Panc1 (cell line): ENCODE data around the gene SH3GLB2. TPM values are rescaled to one million over a fixed set of nuclear protein-coding genes. Genes with fewer than 3 reads are reported as not detected.

Experiments
- ATAC-seq: fragments of 200-7000 bp; cut with Tn5 transposase; 2 replicates; pipeline ENCODE4 v1.9.1; 2020; ENCODE audit warnings: mild to moderate bottlenecking, moderate library complexity
- BruUV-seq: library from RNA; stranded (reverse); fragments of 400-500 nt; replicated peaks from 2 replicates; lab custom pipeline; 2021; lab: Mats Ljungman, UMichigan
- CTCF ChIA-PET: fragments of 300-600 bp; sonication (Branson Sonifier 250); formaldehyde crosslinking; loops from one replicate; lab custom pipeline; 2022; ENCODE audit warnings: antibody characterized with exemption; lab: Charles Lee
- POLR2A ChIA-PET: fragments of 300-600 bp; sonication (Branson Sonifier 250); formaldehyde crosslinking; loops from one replicate; lab custom pipeline; 2022; ENCODE audit warnings: antibody characterized with exemption; lab: Charles Lee
- DNase-seq: peaks from one replicate; pipeline ENCODE4 v3.0.0-alpha.2; 2010; ENCODE audit warnings: low read depth, low spot score
- H3K27ac ChIP-seq: 2 replicates; pipeline ENCODE4 v1.5.1; 2011; ENCODE audit warnings: mild to moderate bottlenecking, low read length, inconsistent platforms
- H3K27me3 ChIP-seq: fragments of 200-500 bp; sonication (Bioruptor generic); 2 replicates; pipeline ENCODE4 v1.6.0; 2014; ENCODE audit warnings: low read length, inconsistent platforms; ENCODE audit not compliant: control insufficient read depth, insufficient read depth
- H3K36me3 ChIP-seq: fragments of 200-500 bp; sonication (Bioruptor generic); 2 replicates; pipeline ENCODE4 v1.5.1; 2014; ENCODE audit warnings: inconsistent platforms, mild to moderate bottlenecking, low read length, moderate library complexity; ENCODE audit not compliant: control insufficient read depth, insufficient read depth
- H3K4me1 ChIP-seq: 2 replicates; pipeline ENCODE4 v1.5.1; 2011; ENCODE audit warnings: inconsistent platforms, mild to moderate bottlenecking, low read length, moderate library complexity; ENCODE audit not compliant: control insufficient read depth, insufficient read depth
- H3K4me3 ChIP-seq, 2 experiments: 2 replicates each; pipeline ENCODE4 v1.5.1; 2011 to 2012; ENCODE audit warnings: low read depth in 2 of 2, low read length in 2 of 2, mild to moderate bottlenecking in 2 of 2, inconsistent platforms in 1 of 2, moderate library complexity in 1 of 2
- H3K9me3 ChIP-seq: fragments of 200-500 bp; sonication (Bioruptor generic); 2 replicates; pipeline ENCODE4 v1.5.1; 2014; ENCODE audit warnings: low read depth, mild to moderate bottlenecking, inconsistent platforms, low read length, moderate library complexity; ENCODE audit not compliant: control insufficient read depth, insufficient read depth
- CTCF ChIP-seq: fragments of 450-650 bp; IDR thresholded peaks from 2 replicates; pipeline ENCODE4 v1.5.1; 2017; ENCODE audit warnings: mild to moderate bottlenecking
- POLR2AphosphoS5 ChIP-seq: IDR thresholded peaks from 2 replicates; pipeline ENCODE4 v1.6.1; 2012; ENCODE audit warnings: mild to moderate bottlenecking, low read depth, low read length, moderate library complexity
- SIN3A ChIP-seq: IDR thresholded peaks from 2 replicates; pipeline ENCODE4 v1.6.1; 2012; ENCODE audit warnings: low read depth, mild to moderate bottlenecking, low read length, moderate library complexity, borderline replicate concordance; ENCODE audit not compliant: insufficient read depth
- TCF7L2 ChIP-seq: IDR thresholded peaks from 2 replicates; pipeline ENCODE4 v1.6.1; 2011; ENCODE audit warnings: mild to moderate bottlenecking, low read depth, low read length, inconsistent platforms
- in situ Hi-C: cut with HindIII; loops from 2 replicates; pipeline ENCODE4 v1.10.0; 2016; ENCODE audit warnings: low sequenced_read_pairs, low pct_unique_long_range_greater_than_20kb
- intact Hi-C: fragments of 100-400 bp; cut with micrococcal nuclease; formaldehyde crosslinking; loops from one replicate; pipeline ENCODE4 v1.10.0; 2022; ENCODE audit not compliant: unreplicated experiment
- total RNA-seq: library from RNA; stranded (reverse); gene quantifications from one replicate; pipeline ENCODE4 v1.2.1, GENCODE V29; 2021; ENCODE audit not compliant: unreplicated experiment
- TF ChIP-seq, protein P1 (sequence below), 2 experiments: IDR thresholded peaks; 2 replicates each; pipeline ENCODE4 v1.6.1; 2011 to 2012; ENCODE audit warnings: low read depth in 2 of 2, control low read depth in 1 of 2, low read length in 1 of 2, mild to moderate bottlenecking in 1 of 2, moderate library complexity in 1 of 2; ENCODE audit not compliant: insufficient read depth in 1 of 2

SH3GLB2 gene
- total RNA-seq, 1 experiment from 2014 or later: 68.3 TPM

DNA sequence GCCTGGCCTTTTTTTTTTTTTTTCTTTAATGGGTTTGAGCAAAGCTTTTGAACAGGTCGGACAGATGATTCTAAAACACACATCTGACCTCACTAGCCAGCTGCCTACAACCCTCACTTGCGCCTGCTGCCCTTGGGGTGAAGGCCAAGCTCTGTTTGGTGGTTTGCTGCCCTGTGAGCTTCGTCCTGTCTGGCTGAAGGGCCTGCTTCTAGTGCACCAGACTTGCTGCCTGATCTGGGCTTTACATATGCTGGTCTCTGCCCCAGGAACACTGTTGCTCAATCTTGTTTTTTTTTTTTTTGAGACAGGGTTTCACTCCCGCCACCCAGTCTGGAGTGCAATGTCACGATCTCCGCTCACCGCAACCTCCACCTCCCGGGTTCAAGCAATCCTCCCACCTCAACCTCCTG, 36.4 kb upstream of the SH3GLB2 start:
- no peaks in the 10 kb centered on the region for H3K36me3 ChIP-seq
- H3K9me3 ChIP-seq: no peaks in the 10 kb centered on the region
- H3K4me3 ChIP-seq: no peak overlapping the region
- ATAC-seq: no peak
- POLR2A ChIA-PET: interaction anchor here (0.7 kb wide), 1 partner anchor 16 kb away, joined by 5 read pairs; the partner anchor contains the start of gene DOLPP1
- TF ChIP-seq, protein P1, sequence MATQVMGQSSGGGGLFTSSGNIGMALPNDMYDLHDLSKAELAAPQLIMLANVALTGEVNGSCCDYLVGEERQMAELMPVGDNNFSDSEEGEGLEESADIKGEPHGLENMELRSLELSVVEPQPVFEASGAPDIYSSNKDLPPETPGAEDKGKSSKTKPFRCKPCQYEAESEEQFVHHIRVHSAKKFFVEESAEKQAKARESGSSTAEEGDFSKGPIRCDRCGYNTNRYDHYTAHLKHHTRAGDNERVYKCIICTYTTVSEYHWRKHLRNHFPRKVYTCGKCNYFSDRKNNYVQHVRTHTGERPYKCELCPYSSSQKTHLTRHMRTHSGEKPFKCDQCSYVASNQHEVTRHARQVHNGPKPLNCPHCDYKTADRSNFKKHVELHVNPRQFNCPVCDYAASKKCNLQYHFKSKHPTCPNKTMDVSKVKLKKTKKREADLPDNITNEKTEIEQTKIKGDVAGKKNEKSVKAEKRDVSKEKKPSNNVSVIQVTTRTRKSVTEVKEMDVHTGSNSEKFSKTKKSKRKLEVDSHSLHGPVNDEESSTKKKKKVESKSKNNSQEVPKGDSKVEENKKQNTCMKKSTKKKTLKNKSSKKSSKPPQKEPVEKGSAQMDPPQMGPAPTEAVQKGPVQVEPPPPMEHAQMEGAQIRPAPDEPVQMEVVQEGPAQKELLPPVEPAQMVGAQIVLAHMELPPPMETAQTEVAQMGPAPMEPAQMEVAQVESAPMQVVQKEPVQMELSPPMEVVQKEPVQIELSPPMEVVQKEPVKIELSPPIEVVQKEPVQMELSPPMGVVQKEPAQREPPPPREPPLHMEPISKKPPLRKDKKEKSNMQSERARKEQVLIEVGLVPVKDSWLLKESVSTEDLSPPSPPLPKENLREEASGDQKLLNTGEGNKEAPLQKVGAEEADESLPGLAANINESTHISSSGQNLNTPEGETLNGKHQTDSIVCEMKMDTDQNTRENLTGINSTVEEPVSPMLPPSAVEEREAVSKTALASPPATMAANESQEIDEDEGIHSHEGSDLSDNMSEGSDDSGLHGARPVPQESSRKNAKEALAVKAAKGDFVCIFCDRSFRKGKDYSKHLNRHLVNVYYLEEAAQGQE (IDR thresholded peaks at IDR 0.05; ENCODE audit: insufficient read depth in 1 of 2, low read depth in 2 of 2, low read length in 1 of 2): no peak
- no peak for TF ChIP-seq CTCF
- no peak for TF ChIP-seq POLR2AphosphoS5
- no peak for TF ChIP-seq TCF7L2
- TF ChIP-seq SIN3A: no peak
- intact Hi-C loops (no loop called here), in situ Hi-C loops (no loop called here)
- CTCF ChIA-PET: no interaction called here
- no peaks in the 10 kb centered on the region for H3K4me1 ChIP-seq
- H3K27me3 ChIP-seq: no peaks in the 10 kb centered on the region
- no peak overlapping the region for H3K27ac ChIP-seq
- no peak for DNase-seq
- no TSS peak for BruUV-seq

DNA sequence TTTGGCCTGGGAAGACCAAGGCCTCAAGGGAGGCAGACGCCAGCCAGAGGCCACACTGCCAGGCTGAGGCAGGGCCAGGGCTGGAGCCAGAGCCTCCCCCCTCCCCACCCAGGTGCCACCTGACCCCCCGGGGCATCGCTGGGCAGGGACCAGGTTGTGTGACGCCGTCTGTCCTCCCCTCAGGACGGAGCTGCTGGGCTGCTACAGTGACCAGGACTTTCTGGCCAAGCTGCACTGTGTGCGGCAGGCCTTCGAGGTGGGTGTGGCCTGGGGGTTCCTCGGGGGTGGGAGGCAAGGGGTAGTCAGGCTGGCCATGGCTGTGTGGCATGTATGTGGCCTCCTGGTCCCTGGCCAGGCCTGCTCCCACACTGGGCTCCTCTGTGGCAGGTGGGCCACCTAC, 34.9 kb upstream of the SH3GLB2 start:
- in situ Hi-C loops: no loop called here
- ATAC-seq: no peak
- Histone ChIP-seq H3K27me3 (no peaks in the 10 kb centered on the region), H3K9me3 (no peaks in the 10 kb centered on the region), H3K4me1 (no peaks in the 10 kb centered on the region), H3K27ac (no peak overlapping the region), H3K36me3 (no peaks in the 10 kb centered on the region), H3K4me3 (no peak overlapping the region)
- TF ChIP-seq CTCF (no peak), SIN3A (no peak), TCF7L2 (no peak), POLR2AphosphoS5 (no peak)
- TF ChIP-seq, protein P1 (IDR thresholded peaks at IDR 0.05; ENCODE audit: insufficient read depth in 1 of 2, low read depth in 2 of 2, low read length in 1 of 2): no peak
- CTCF ChIA-PET: no interaction called here
- intact Hi-C loops: no loop called here
- no TSS peak for BruUV-seq
- POLR2A ChIA-PET: no interaction called here
- no peak for DNase-seq
